ENCODE measurements around the gene THUMPD3. TPM values are rescaled to one million over a fixed set of nuclear protein-coding genes. Genes with fewer than 3 reads are reported as not detected.

THUMPD3 gene
- total and polyA plus RNA-seq, 2 of the 4 experiments (the other 2 are of a cell fraction): 28.2 to 43.9 TPM

GRCh38 chr3:9373465-9373864, 10.6 kb downstream of the THUMPD3 start:
- no peak overlapping the region for H3K9ac ChIP-seq (ENCODE audit: low read depth, low read length)
- no peak overlapping the region for H3K14ac ChIP-seq (replicated peaks; ENCODE audit: low read depth, low read length)
- no CpG with 5 or more reads among the region's 3 CpGs for WGBS, 2 experiments (ENCODE audit: extremely low coverage in 2 of 2, insufficient read length in 1 of 2)
- no peak overlapping the region for H3K4me3 ChIP-seq (ENCODE audit: insufficient read depth, low read depth, low read length)
- H2BK15ac ChIP-seq (ENCODE audit: low read depth, low read length): no peak overlapping the region
- CTCF ChIA-PET: no interaction called here
- no peaks in the 10 kb centered on the region for H3K4me1 ChIP-seq (ENCODE audit: control insufficient read depth, insufficient read depth, low read length)
- no peak overlapping the region for H3K56ac ChIP-seq (ENCODE audit: extremely low read depth, insufficient read depth, low read length)
- no peak overlapping the region for H3K27ac ChIP-seq (ENCODE audit: insufficient read depth, low read length)
- no peaks in the 10 kb centered on the region for H4K20me1 ChIP-seq (ENCODE audit: insufficient read depth, low read length)
- H2AK5ac ChIP-seq (ENCODE audit: low read depth, low read length): no peak overlapping the region
- H3K9me3 ChIP-seq (ENCODE audit: control insufficient read depth, insufficient read depth, low read length): no peaks in the 10 kb centered on the region
- intact Hi-C loops (cut with micrococcal nuclease) (no loop called here), dilution Hi-C loops (cut with HindIII; ENCODE audit: low sequenced_read_pairs, unreplicated experiment) (no loop called here), in situ Hi-C loops (cut with MboI; ENCODE audit: low sequenced_read_pairs) (loop anchor here (5.0 to 25.0 kb wide), 2 partner anchors 64 to 289 kb away; no protein-coding TSS in a partner anchor)
- DNase-seq: no peak
- no peak overlapping the region for H3K4ac ChIP-seq (ENCODE audit: low read depth, low read length)
- H4K5ac ChIP-seq (ENCODE audit: low read depth, low read length): no peak overlapping the region
- no peak overlapping the region for H4K8ac ChIP-seq (ENCODE audit: low read depth in 2 of 2, low read length in 2 of 2)
- H2BK5ac ChIP-seq (ENCODE audit: low read depth, low read length, poor library complexity, severe bottlenecking): no peak overlapping the region
- H3K36me3 ChIP-seq (ENCODE audit: control insufficient read depth, insufficient read depth, low read length): peaks cover 44% of the 10 kb centered on the region
- no peaks in the 10 kb centered on the region for H3K9me1 ChIP-seq (ENCODE audit: insufficient read depth, low read length)
- TF ChIP-seq CHD1 (IDR thresholded peaks at IDR 0.05; ENCODE audit: low read depth, low read length): no peak
- no peak for TF ChIP-seq RFX5 (IDR thresholded peaks at IDR 0.05; ENCODE audit: low read depth, low read length)
- TF ChIP-seq RCOR1 (IDR thresholded peaks at IDR 0.05; ENCODE audit: insufficient replicate concordance, low read length): no peak
- TF ChIP-seq MXI1 (IDR thresholded peaks at IDR 0.05; ENCODE audit: borderline replicate concordance, low read depth, low read length): no peak
- no peak for TF ChIP-seq POLR2A (IDR thresholded peaks at IDR 0.05; ENCODE audit: low read depth, low read length)
- no peak for TF ChIP-seq RAD21 (IDR thresholded peaks at IDR 0.05; ENCODE audit: low read length)
- POLR2A ChIA-PET (ENCODE audit: unreplicated experiment): no interaction called here
- no peak overlapping the region for H2BK120ac ChIP-seq (ENCODE audit: low read depth, low read length)
- no peak overlapping the region for H2AK9ac ChIP-seq (replicated peaks; ENCODE audit: low read depth, low read length, poor library complexity)
- no TSS peak for BruUV-seq (replicated peaks)
- no peak overlapping the region for H2AFZ ChIP-seq (replicated peaks; ENCODE audit: low read length, poor library complexity)
- H4K91ac ChIP-seq (ENCODE audit: insufficient read depth, low read depth, low read length): no peak overlapping the region
- ATAC-seq (ENCODE audit: low read depth): no peak
- H3K23ac ChIP-seq (ENCODE audit: low read depth, low read length): no peak overlapping the region
- H3K79me1 ChIP-seq (ENCODE audit: low read depth in 1 of 2, low read length in 2 of 2): peaks cover 14 to 15% of the 10 kb centered on the region in 2 experiments
- H3K18ac ChIP-seq (ENCODE audit: low read depth, low read length): no peak overlapping the region
- no peaks in the 10 kb centered on the region for H3K27me3 ChIP-seq (ENCODE audit: control insufficient read depth, insufficient read depth, low read length)
- H2BK20ac ChIP-seq (ENCODE audit: low read depth, low read length): no peak overlapping the region
- no peak overlapping the region for H3K4me2 ChIP-seq (ENCODE audit: low read depth, low read length)

All from IMR-90 (cell line).